HG03025 (cell line): Measurements from ENCODE around the gene CA10.

ENCODE experiments used
- ATAC-seq: cut with Tn5 transposase; IDR thresholded peaks from one replicate; pipeline ENCODE4 v1.9.1; 2021; ENCODE audit warnings: mild to moderate bottlenecking, moderate library complexity; ENCODE audit not compliant: unreplicated experiment, low FRiP score

CA10 gene

GRCh38 chr17:52147872-52148271 lies 10.6 kb downstream of the CA10 start:
- no peak for ATAC-seq

GRCh38 chr17:52147431-52147830 lies 11.1 kb downstream of the CA10 start:
- ATAC-seq, result no peak

- no peak for ATAC-seq
Measured at GRCh38 chr17:52145476-52145875, 13.0 kb downstream of the CA10 start.

- ATAC-seq, result no peak
Measured at GRCh38 chr17:52143542-52143941, 15.0 kb downstream of the CA10 start.

GRCh38 chr17:52140601-52141000 lies 17.9 kb downstream of the CA10 start:
- ATAC-seq, result no peak

GRCh38 chr17:52138752-52139151 lies 19.8 kb downstream of the CA10 start:
- ATAC-seq, result no peak

GRCh38 chr17:52138350-52138749 lies 20.2 kb downstream of the CA10 start:
- no peak for ATAC-seq

- ATAC-seq, result no peak
Measured at GRCh38 chr17:52136166-52136565, 22.3 kb downstream of the CA10 start.

- no peak for ATAC-seq
Measured at GRCh38 chr17:52134641-52135040, 23.9 kb downstream of the CA10 start.

GRCh38 chr17:52128721-52129120 lies 29.8 kb downstream of the CA10 start:
- no peak for ATAC-seq

- ATAC-seq, result no peak
Measured at GRCh38 chr17:52124993-52125392, 33.5 kb downstream of the CA10 start.

- no peak for ATAC-seq
Measured at GRCh38 chr17:52124561-52124960, 34.0 kb downstream of the CA10 start.

- ATAC-seq, result no peak
Measured at GRCh38 chr17:52120465-52120864, 38.0 kb downstream of the CA10 start.

GRCh38 chr17:52110923-52111581 lies 47.5 kb downstream of the CA10 start:
- no peak for ATAC-seq

- ATAC-seq, result no peak
Measured at GRCh38 chr17:52106638-52107261, 51.8 kb downstream of the CA10 start.

GRCh38 chr17:52106072-52106471 lies 52.4 kb downstream of the CA10 start:
- no peak for ATAC-seq

GRCh38 chr17:52105591-52105990 lies 52.9 kb downstream of the CA10 start:
- ATAC-seq, result no peak

- ATAC-seq, result no peak
Measured at GRCh38 chr17:52096056-52096455, 62.5 kb downstream of the CA10 start.

GRCh38 chr17:52084176-52084575 lies 74.3 kb downstream of the CA10 start:
- no peak for ATAC-seq

GRCh38 chr17:52079496-52079895 lies 79.0 kb downstream of the CA10 start:
- ATAC-seq, result no peak

- ATAC-seq, result no peak
Measured at GRCh38 chr17:52071712-52072111, 86.8 kb downstream of the CA10 start.

- no peak for ATAC-seq
Measured at GRCh38 chr17:52064791-52065211, 93.7 kb downstream of the CA10 start.
